ENCODE results near the gene GTF2F2. TPM values are rescaled to one million over a fixed set of nuclear protein-coding genes. Genes with fewer than 3 reads are reported as not detected.

Gene GTF2F2
- 19.1 and 24.0 TPM in 2 replicates for total RNA-seq

DNA sequence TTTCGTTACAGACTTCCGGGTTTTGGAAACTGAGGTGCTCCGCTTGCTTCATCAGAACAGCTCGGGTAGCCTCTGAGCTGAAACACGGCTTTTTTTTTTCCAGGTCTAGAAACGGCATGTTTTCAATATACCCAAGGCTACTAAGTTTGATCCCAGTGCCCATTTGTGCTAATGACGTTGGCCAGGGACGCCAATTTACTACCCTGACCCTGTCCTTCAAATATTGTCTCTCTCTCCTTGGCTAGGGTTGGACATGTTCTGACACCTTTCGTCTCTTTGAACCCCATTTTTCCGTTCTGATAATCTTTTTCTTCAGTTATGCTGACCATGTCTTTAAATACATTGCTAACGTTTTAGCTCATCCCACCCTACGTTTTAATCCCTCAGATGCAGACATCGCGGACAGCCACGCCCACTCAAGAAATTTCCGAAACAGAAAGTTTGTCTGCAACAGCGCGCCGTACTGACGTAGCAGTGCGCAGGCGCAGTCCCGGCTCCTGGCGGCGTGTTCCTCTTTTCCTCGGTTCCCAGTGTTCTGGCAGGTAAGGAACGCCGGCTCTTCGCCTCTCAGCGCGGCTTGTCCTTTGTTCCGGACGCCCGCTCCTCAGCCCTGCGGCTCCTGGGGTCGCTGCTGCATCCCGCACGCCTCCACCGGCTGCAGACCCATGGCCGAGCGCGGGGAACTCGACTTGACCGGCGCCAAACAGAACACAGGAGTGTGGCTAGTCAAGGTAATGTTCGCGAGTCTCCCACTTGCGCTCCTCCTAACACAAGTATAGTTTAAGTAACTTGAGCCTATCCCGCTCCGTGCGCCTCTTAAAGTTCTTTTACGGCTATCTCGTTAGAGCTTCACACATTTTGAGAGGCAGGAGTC lies at the start of gene GTF2F2:
Gene GTF2F2, plus strand, starts transcription at position 520 of the 874 bp plus-strand sequence. Its CDS starts 146 bp downstream, at position 666.

GRCh38 chr13:45200701-45201232 lies 80.5 kb downstream of the GTF2F2 start, which contains the start of gene KCTD4:
Gene KCTD4 (minus strand): TSS chr13:45201045. CDS start chr13:45194567, 6,478 bp downstream.

Small RNAs within 50 kb of the gene (small RNA-seq; reads per million reads assigned to genes)
- not detected for gene AL138693.1
- not detected for gene AL138963.2

Other genes starting within 250 kb of the GTF2F2 start
- 4.4 and 4.7 TPM in 2 replicates for gene NUFIP1, start 131.0 kb upstream of the GTF2F2 start, total RNA-seq
- gene GPALPP1, start 131.0 kb upstream of the GTF2F2 start, total RNA-seq = 15.8 and 22.1 TPM in 2 replicates
- gene KCTD4, start 80.5 kb downstream of the GTF2F2 start, total RNA-seq = not detected in 2 replicates
- 1,458 and 2,683 TPM in 2 replicates for gene TPT1, start 220.7 kb downstream of the GTF2F2 start, total RNA-seq